ENCODE results near the gene HIGD1A. TPM values are rescaled to one million over a fixed set of nuclear protein-coding genes. Genes with fewer than 3 reads are reported as not detected.

The HIGD1A gene
- total and polyA plus RNA-seq, 2 of the 8 experiments (the other 6 are each of a cell fraction or from before 2014, with no cell fraction given): 67.3 to 95.4 TPM

DNA sequence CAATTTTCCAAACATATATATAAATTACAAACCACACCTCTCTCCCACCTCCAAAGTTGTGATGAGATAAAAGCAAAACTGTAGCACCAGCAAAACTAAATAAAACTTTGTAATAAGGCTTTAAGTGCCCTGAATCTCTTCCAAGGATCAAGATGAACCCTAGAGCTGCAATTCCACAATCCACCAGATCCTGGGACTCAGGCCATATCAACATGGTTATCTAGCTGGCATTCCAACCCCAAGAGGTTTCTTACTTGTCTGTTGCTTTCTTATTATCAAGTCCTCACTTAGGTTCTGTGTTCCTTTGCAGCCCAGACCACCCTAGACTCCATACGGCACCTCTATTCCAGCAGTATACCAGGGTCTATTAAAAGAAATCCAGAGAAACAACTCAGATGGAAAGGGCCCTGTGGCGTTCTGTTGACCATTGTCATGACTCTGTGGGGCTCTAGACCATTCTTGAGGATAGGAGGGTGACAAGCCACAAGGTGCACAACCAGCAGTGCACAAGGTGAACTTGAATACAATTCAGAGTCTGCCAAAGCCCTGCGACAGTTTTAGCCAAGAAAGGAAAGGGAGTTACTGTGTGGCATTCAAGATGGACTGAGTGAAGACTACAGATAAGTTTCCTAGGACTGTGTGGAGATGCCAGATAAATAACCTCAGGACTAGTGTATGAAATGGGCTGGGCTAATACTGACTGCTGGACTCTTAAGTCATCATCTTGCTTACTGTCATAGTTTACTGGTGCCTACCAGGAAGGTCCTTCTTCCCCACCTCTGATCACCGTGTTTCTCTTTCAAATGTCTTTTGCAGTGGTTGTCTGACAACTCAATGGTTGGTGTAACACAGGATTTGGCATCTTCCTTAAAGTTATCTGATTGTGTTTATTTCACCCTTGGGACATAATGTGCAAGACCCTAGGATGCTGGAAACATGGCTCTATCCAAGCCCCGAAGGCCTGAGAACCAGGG is 32.1 kb upstream of the HIGD1A start (continued):
- TF ChIP-seq RNF2 (IDR thresholded peaks at IDR 0.05; ENCODE audit: borderline replicate concordance, low read depth, low read length, missing control alignments, poor library complexity, severe bottlenecking): no peak
- TF ChIP-seq CBX8 (IDR thresholded peaks at IDR 0.05; ENCODE audit: borderline replicate concordance, low read depth, low read length): no peak
- TF ChIP-seq SRF (IDR thresholded peaks at IDR 0.05; ENCODE audit: low read depth, low read length): no peak
- TF ChIP-seq SP4 (IDR thresholded peaks at IDR 0.05; ENCODE audit: low read length): no peak
- no peak for TF ChIP-seq FOSL1 (IDR thresholded peaks at IDR 0.05; ENCODE audit: insufficient read depth, low read depth, low read length)
- TF ChIP-seq ASH2L (IDR thresholded peaks at IDR 0.05; ENCODE audit: low read length): no peak
- no peak for TF ChIP-seq SIRT6 (IDR thresholded peaks at IDR 0.05; ENCODE audit: low read length)

Measured in H1 (cell line).